Stimulated activated naive CD4-positive, alpha-beta T cell treated with Interleukin-2 at 50 U/mL for 16 hours (primary cell): ENCODE data around the gene TDRD7.

Source experiments
- DNase-seq: peaks from one replicate; lab custom pipeline; 2025; lab: John Stamatoyannopoulos, UW

The TDRD7 gene

DNA sequence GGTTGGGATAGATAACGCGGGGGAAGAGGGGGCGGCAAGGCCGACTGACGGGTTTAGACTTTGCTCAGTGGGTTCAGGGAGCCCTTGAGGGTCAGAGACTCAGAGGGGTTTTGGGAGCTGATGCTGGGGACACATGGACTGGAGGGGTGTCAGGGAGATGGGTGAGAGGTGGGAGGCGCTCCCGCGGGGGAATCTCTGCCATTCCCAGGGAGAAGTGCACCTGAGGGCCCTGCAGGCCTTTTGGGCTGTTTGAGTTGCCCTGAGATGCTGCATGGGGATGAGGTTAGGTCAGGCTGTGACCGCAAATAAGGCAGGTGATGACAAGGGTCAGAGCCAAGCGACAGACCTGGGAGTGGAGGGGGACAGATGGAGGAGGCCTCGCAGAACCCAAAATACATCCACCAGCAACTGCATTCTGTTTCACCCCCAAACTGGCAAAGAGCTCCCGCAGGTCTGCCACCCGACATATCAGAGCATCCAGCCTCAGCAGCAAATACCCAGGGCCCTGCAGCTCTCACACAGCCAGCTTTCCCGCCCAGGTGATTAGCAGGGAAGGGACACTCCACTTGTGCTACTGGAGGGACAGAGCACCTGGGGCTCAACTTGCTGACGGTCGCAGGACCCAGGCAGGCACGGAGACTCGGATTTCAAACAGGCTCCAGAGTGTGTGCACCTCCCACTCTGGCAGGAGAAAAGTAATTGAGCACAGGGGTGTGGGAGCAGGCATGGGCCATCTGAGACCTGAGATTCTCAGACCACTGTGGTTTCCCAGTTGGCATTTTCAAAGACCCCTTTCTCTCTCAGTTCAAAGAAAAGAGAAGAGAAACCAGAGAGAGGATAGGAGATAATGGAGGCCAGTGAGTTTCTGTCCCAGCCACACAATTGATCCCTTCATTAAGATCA lies 116.0 kb downstream of the TDRD7 start:
- no peak for DNase-seq

DNA sequence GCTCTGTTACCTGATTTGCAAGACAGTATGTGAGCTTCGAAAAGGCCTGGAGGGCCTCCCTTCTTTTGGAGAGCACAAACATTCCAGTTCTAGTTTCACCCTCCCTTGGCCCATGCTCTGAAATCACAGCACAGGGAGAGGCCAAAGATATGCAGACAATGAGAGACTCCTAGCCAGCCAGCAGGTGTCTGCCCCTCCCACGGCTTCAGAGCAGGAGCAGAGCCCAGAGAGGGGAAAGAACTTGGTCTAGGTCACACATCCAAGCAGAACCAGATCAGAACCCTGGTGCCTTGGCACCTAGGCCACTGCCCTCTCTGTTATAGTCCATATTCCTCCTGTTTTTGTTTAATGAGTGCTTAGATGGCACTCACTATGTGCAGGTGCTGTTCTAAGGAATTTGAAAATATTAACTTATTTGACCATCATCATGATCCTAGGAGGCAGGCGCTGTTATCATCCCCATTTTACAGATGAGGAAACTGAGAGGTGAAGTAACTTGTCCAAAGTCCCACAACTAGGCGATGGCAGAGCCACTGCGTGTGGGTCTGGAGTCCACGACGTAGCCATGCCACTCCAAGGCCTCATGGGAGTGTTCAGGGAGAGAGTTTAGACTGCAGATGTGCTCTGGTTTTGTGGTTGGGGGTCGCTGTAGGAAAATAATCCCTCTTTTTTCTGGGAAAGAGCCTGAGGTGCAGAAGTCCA lies 116.8 kb downstream of the TDRD7 start:
- no peak for DNase-seq

DNA sequence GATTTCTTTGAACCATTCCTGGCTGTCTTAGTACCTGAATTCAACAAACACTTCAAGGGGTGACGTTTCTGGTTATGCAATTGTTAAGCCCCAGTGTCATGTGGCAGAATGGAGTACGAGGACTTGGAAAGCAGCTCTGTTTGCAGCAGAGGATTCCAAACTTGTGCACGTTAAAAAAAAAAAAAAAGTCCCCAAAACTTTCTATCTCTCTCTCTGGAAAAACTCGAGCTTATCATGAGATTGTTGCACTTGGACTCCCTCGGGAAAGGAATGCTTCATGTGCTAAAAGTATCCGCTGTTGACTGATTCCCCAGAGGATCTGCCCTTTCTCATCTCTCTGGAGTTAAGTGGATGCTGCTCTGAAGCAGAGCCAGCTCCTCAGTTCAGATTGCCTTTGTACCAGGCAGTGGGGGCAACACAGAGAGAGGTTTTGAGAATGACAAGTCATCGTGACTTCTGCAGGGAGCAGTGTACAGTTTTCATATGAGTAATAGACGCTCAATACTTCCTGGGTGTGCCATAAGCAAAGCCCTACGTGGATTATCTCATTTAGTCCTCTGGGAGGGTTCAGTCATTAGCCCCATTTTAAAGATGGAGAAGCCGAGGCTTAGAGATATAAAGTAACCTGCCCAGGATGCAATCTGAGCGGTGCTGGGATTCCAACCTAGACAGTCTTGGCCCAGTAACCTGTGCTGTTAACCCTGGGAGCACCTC lies 117.6 kb downstream of the TDRD7 start:
- DNase-seq, result no peak

DNA sequence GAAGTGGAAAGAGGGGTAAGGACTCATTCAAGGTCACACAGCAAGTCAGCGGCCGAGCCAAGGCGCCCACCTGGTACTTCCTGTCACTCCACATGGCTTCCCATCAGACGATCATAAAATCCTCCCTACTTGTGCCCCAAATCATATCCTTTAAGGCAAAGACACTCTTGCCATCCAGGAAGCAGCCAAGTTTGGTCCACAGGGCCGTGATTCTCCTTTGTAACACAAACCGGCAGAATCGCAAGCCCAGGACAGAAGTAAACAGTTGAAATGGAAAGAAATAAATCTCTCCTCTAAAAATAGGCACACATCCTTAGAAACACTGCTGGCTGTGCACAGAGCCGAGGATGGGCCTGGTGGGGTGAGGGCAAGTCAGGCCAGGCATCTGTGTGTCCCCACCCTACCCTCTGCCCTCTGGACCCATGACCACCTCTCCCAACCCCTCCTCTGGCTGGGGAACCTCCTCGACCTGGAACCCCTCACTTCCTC lies 120.0 kb downstream of the TDRD7 start:
- DNase-seq, result no peak

DNA sequence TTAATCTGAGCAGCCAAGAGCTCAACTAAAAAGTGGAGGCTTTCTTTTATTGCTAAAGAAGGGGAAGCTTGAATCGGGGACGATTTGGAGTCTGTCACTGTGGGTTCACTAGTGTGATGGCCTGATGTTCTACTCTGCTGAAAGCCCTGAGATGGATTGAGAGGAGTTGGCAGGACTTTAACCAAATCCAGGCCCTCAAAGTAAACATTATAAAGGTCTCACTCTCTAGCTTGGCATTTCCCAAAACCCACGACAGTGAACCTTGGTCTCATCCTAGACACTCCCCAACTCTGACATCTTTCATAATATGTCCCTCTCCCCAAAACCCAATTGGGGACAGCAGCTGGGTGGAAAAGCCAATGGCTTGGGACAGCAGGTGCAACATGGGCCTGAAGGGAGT lies 122.3 kb downstream of the TDRD7 start:
- no peak for DNase-seq

DNA sequence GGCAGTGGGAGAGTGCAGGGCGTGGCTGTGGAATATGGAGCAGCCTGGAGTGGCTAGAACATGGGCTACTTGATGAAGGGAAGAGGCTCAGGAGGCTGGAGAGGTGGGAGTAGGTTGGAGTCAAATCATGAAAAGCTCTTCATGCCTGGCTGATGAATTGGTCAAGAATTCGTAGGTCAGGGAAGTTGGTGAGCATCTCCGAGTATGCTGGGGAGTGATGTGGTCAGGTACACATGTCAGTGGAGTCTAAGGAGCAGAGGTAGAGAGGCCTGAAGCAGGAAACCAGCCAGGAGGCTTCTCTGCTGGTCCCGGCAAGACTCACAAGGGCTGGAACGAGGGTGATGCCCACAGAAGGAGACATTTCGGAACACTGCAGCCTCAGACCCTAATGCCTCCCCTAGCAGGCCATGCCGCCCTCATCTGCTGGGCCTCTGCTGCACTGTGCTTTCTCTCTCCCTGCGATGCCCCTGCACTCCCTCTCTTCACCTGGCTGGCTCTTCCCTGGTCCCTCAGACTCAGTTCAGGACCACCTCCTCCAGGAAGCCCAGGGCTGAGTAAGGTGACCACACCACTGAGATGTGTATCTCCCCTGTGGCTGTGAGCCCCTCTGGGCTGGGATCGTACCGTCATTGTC lies 123.2 kb downstream of the TDRD7 start:
- DNase-seq, result no peak

DNA sequence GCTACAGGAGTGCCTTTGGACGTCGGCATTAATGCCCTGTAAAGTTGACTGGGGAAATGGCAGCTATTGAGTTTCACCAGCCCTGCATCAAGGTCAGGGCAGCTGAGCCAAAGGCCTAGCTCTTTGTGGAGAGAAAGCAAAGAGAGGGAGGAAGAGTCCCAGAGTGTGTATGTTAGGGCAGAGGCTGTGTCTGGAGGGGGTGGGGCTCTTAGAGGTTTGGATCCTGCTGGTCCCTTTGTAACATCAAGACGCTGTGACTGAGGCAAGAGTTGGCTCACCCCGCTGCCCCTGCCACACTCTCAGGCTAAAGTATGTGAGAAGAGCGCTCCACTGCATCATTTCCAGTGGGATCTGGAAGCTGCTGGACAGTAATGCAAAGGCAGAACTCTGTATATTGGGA lies 123.9 kb downstream of the TDRD7 start:
- no peak for DNase-seq

DNA sequence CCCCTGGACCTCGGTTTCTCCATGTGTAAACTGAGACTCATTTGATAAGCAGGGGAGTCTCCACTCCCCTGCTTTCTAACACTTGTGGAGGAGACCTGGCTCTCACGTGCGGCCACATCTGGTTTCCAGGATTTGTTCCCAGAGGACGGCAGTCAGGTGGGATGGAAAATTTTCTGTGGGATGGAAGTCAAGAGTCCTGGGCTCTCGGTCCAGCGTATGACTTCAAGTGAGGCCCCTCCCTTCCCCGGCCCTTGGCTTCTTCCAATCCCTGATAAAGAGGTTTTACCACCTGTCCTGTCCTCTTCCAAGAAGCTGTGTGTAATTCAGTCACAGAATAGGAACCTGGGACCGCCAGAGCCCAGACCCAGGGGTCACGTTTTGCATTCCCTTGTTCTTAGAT lies 124.6 kb downstream of the TDRD7 start:
- DNase-seq, result no peak

DNA sequence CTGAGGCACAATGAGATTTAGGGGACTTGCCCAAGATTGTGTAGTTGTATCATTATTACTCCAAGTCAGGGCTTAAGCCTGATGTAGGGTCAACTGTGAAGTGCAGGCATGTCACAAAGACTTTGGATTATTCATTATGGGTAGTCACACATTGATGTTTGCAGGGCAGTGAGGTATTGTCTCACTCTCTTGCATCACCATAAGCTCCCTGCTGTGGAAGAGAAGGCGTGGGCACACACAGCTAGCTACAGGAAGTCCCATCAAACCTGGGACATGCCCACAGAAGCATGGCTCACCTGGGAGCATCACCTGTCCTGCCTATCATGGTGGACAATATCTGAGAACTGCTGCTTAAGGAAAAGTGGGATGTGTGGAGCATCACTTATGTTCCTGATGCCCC lies 131.7 kb downstream of the TDRD7 start:
- DNase-seq, result no peak

DNA sequence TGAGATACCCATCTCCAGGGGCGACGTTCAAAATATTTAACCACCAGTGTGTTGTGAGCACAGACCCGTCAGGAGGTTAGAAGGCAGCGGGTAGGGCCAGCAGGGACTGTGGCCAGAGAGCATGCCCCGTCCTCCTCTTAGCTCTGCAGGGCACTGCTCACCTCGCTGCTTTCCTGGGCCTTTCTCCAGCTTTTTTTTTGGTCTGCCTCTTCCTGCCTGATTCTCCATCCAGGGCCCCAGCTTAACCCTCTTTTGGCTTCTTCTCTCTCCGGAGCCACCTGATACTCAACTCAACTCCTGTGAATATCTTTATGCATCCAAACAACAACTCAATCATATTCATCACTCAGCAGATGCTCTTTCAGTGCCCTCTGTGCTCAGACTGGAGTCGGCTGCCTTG lies 133.6 kb downstream of the TDRD7 start:
- no peak for DNase-seq
